ENCODE data around the gene KNOP1.

The KNOP1 gene

GRCh38 chr16:19717741-19718623, at the start of gene KNOP1, which contains the start of gene IQCK:
Gene KNOP1 (minus strand): TSS chr16:19718227. CDS start chr16:19715035, 3,192 bp downstream.
Gene IQCK (plus strand): TSS chr16:19718271. CDS start chr16:19718307, 36 bp downstream.
- DNase-seq, result peak; percentile 95

- DNase-seq, result peak; percentile 16
Measured at GRCh38 chr16:19767497-19767896, 49.5 kb upstream of the KNOP1 start.

- no peak for DNase-seq
Measured at GRCh38 chr16:19766988-19767387, 49.0 kb upstream of the KNOP1 start.

GRCh38 chr16:19766554-19766884, 48.5 kb upstream of the KNOP1 start:
- no peak for DNase-seq

GRCh38 chr16:19765860-19766553, 48.0 kb upstream of the KNOP1 start:
- peak; percentile 28 for DNase-seq

GRCh38 chr16:19760356-19761060, 42.5 kb upstream of the KNOP1 start:
- no peak for DNase-seq

- no peak for DNase-seq
Measured at GRCh38 chr16:19757762-19758595, 40.0 kb upstream of the KNOP1 start.

GRCh38 chr16:19757026-19757425, 39.0 kb upstream of the KNOP1 start:
- DNase-seq, result no peak

- no peak for DNase-seq
Measured at GRCh38 chr16:19755268-19755667, 37.2 kb upstream of the KNOP1 start.

- DNase-seq, result no peak
Measured at GRCh38 chr16:19754644-19755036, 36.6 kb upstream of the KNOP1 start.

GRCh38 chr16:19753815-19754643, 36.0 kb upstream of the KNOP1 start:
- DNase-seq, result no peak

GRCh38 chr16:19751478-19752385, 33.7 kb upstream of the KNOP1 start:
- no peak for DNase-seq

- DNase-seq, result no peak
Measured at GRCh38 chr16:19749571-19750080, 31.6 kb upstream of the KNOP1 start.

GRCh38 chr16:19748389-19749168, 30.6 kb upstream of the KNOP1 start:
- no peak for DNase-seq

GRCh38 chr16:19746561-19746960, 28.5 kb upstream of the KNOP1 start:
- DNase-seq, result no peak

- DNase-seq, result peak; percentile 70
Measured at GRCh38 chr16:19745286-19746010, 27.4 kb upstream of the KNOP1 start.

GRCh38 chr16:19744670-19745069, 26.6 kb upstream of the KNOP1 start:
- DNase-seq, result no peak

- no peak for DNase-seq
Measured at GRCh38 chr16:19743816-19744159, 25.8 kb upstream of the KNOP1 start.

- DNase-seq, result no peak
Measured at GRCh38 chr16:19741354-19741753, 23.3 kb upstream of the KNOP1 start.

Measured in islet precursor cell (in vitro differentiated cells).